ENCODE results near the gene HLA-DRA.

HLA-DRA gene

DNA sequence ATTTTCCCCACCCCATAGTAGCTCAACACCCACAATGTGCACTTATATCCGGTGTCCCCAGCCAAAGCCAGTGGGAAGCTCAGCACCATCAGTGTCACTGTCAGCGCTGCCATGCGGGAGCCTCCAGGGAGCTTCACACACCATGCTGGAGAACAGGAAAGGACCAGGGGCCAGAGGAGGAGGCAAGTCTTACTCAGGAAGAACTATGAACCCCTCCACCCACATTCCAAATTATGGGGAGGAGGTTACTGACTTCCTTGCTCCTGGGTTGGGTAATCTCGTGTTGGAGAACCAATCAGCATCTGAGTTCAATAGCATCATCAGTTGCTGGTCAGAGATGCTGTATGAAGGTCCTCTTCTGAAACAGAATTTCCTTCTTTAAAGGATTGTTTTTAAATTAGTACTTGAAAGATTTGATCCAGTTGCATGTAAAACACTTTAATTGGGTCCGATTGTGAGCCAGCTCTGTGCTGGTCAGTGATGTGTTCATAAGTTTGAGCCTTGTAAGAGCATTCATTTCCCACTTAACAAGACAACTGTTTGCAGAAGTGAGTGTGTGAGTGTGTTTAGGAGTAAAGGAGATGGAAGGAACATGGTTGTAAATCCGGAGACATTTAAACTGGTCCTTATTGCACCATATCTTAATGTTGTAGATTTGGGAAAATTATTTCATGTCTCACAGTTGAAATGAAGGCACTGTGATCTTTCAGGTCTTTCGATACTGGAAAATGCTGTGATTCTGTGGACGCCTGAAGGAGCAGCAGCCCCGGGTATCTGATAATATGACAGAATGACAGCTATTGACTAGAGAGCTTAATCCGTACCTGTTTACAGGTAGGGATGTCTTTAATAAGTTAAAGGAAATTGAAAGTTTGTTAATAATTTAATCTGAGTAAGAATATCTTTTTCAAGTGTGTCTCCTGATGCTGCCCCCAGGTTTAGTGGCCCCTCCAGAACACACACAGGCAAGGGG, 34.0 kb downstream of the HLA-DRA start:
- peak in 1 of 56 donors; percentile 3 for DNase-seq

- DNase-seq: no peak
Measured at GRCh38 chr6:32475392-32476206, 35.9 kb downstream of the HLA-DRA start.

- DNase-seq: no peak
Measured at GRCh38 chr6:32483968-32484613, 44.4 kb downstream of the HLA-DRA start.

DNA sequence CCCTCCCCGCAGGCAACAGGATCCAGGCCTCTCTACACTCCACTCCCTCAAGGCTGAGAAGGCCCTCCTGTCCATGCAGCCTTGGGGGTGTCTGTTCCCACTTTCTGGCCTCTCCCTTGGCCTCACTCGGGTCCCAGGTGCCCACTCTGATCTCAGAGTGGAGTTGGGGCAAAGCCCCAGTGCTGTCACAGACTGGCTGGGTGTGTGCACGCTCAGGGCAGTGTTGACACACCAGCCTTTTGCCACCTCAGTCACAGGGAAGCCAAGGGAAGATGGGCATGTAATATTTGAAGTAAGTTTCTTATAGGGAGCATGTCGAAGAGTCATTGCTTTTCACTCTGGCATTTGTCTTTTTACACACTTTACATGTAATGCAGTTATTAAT, 44.9 kb downstream of the HLA-DRA start:
- DNase-seq: no peak

GRCh38 chr6:32488083-32488482, 48.4 kb downstream of the HLA-DRA start:
- no peak for DNase-seq

GRCh38 chr6:32491700-32492099, 52.0 kb downstream of the HLA-DRA start:
- DNase-seq: no peak

DNA sequence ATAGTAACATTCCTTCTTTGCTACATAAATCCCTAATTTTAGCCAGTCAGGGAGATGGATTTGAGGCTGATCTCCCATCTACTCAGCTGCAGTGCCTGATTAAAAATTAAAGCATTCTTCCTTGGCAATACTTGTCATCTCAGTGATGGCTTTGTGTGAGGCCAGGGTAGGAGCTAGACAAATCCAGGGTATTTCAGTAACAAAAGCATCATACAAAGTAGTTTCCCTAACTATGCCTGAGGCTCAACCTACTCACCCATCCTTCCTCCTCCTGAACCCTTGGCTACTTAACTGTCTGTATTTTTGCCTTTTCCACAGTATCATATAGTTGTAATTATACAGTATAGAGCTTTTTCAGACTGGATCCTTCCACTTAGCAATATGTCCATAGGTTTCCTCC, 52.7 kb downstream of the HLA-DRA start:
- DNase-seq: no peak
